B cell (primary cell): Measurements from ENCODE around the gene CCDC192. TPM values are rescaled to one million over a fixed set of nuclear protein-coding genes. Genes with fewer than 3 reads are reported as not detected.

Experiments
- ATAC-seq: fragments of 200-7000 bp; cut with Tn5 transposase; one replicate; pipeline ENCODE4 v1.10.0; 2021; ENCODE audit warnings: low read depth, mild to moderate bottlenecking, moderate number of reproducible peaks, moderate library complexity
- CTCF ChIA-PET: fragments of 350-600 bp; sonication (Branson Sonifier 250); formaldehyde crosslinking; loops from one replicate; lab custom pipeline; 2021; ENCODE audit warnings: antibody characterized with exemption, inconsistent platforms; lab: Charles Lee
- POLR2A ChIA-PET: fragments of 350-600 bp; sonication (Branson Sonifier 250); formaldehyde crosslinking; loops from one replicate; lab custom pipeline; 2021; ENCODE audit warnings: antibody characterized with exemption; lab: Charles Lee
- DNase-seq: peaks from one replicate; pipeline ENCODE4 v3.0.0; 2013
- H2AFZ ChIP-seq: 2 replicates; pipeline ENCODE4 v1.6.1; 2012; ENCODE audit warnings: mild to moderate bottlenecking, low read depth, low read length; ENCODE audit not compliant: insufficient read depth, poor library complexity, severe bottlenecking
- H3K27ac ChIP-seq, 2 donors: 1 replicate in 1 of 2; 2 replicates in 1 of 2; pipeline ENCODE4 v1.5.1; 2012 to 2013; ENCODE audit warnings: low read length in 2 of 2, mild to moderate bottlenecking in 2 of 2, moderate library complexity in 1 of 2
- H3K27me3 ChIP-seq, 4 experiments: fragments of 200-600 bp in 1 of 4; sonication (generic) in 1 of 4; replicated peaks in 1 of 4; 1 replicate in 2 of 4; 2 replicates in 2 of 4; pipeline versions ENCODE4 v1.6.1 to v1.7.0; 2013 to 2016; ENCODE audit warnings: low read length in 3 of 4, mild to moderate bottlenecking in 2 of 4, mixed read lengths in 1 of 4, moderate library complexity in 1 of 4; ENCODE audit not compliant: insufficient read depth in 4 of 4, control insufficient read depth in 3 of 4; ENCODE audit errors: control extremely low read depth in 1 of 4
- H3K36me3 ChIP-seq, 2 experiments: replicated peaks in 1 of 2; 1 replicate in 1 of 2; 2 replicates in 1 of 2; pipeline versions ENCODE4 v1.6.1 to v1.7.1; 2013; ENCODE audit warnings: low read length in 1 of 2; ENCODE audit not compliant: insufficient read depth in 2 of 2, control insufficient read depth in 1 of 2; ENCODE audit errors: control extremely low read depth in 1 of 2, extremely low read depth in 1 of 2
- H3K4me1 ChIP-seq, 2 donors: fragments of 200-600 bp in 1 of 2; sonication (generic) in 1 of 2; 1 replicate in 1 of 2; 2 replicates in 1 of 2; pipeline versions ENCODE4 v1.5.1 to v1.6.1; 2013 to 2017; ENCODE audit warnings: low read length in 2 of 2; ENCODE audit not compliant: control insufficient read depth in 2 of 2, insufficient read depth in 2 of 2
- H3K4me2 ChIP-seq: replicated peaks from 2 replicates; pipeline ENCODE3; 2012; ENCODE audit warnings: mild to moderate bottlenecking, low read depth, low read length; ENCODE audit not compliant: poor library complexity, severe bottlenecking
- H3K4me3 ChIP-seq, 5 experiments: fragments of 200-600 bp in 1 of 5; sonication (generic) in 1 of 5; 1 replicate in 3 of 5; 2 replicates in 2 of 5; pipeline versions ENCODE4 v1.5.1 to v1.7.0; 2011 to 2016; ENCODE audit warnings: low read length in 4 of 5, mild to moderate bottlenecking in 4 of 5, low read depth in 2 of 5, control low read depth in 1 of 5, moderate library complexity in 1 of 5; ENCODE audit not compliant: insufficient read depth in 1 of 5; ENCODE audit errors: control extremely low read depth in 1 of 5, extremely low read depth in 1 of 5
- H3K79me2 ChIP-seq: fragments of 200-600 bp; sonication (generic); one replicate; pipeline ENCODE4 v1.6.0; 2016; ENCODE audit warnings: low read length; ENCODE audit not compliant: control insufficient read depth, insufficient read depth
- H3K9ac ChIP-seq: fragments of 200-600 bp; sonication (generic); 2 replicates; pipeline ENCODE4 v1.6.1; 2017; ENCODE audit warnings: mild to moderate bottlenecking, low read length, moderate library complexity
- H3K9me3 ChIP-seq, 3 donors: one replicate each; pipeline versions ENCODE4 v1.6.1 to v1.7.1; 2013; ENCODE audit warnings: low read length in 2 of 3; ENCODE audit not compliant: control insufficient read depth in 2 of 3, insufficient read depth in 1 of 3; ENCODE audit errors: control extremely low read depth in 1 of 3
- H4K20me1 ChIP-seq: 2 replicates; pipeline ENCODE4 v1.6.0; 2012; ENCODE audit warnings: mild to moderate bottlenecking, low read length; ENCODE audit not compliant: insufficient read depth, control insufficient read depth, poor library complexity, severe bottlenecking
- H3K27ac Mint-ChIP-seq: one replicate; pipeline ENCODE4 v1.8.0; 2021; ENCODE audit warnings: mixed read lengths
- H3K27me3 Mint-ChIP-seq: one replicate; pipeline ENCODE4 v1.8.0; 2021; ENCODE audit warnings: mixed read lengths
- H3K4me1 Mint-ChIP-seq: one replicate; pipeline ENCODE4 v1.8.0; 2021; ENCODE audit warnings: mixed read lengths
- H3K4me3 Mint-ChIP-seq: one replicate; pipeline ENCODE4 v1.8.0; 2021; ENCODE audit warnings: mixed read lengths
- H3K9me3 Mint-ChIP-seq: one replicate; pipeline ENCODE4 v1.8.0; 2022; ENCODE audit warnings: mixed read lengths; ENCODE audit not compliant: insufficient read depth
- CTCF ChIP-seq: fragments of 200-600 bp; IDR thresholded peaks from one replicate; pipeline ENCODE4 v1.8.0; 2022; ENCODE audit warnings: antibody characterized with exemption, mild to moderate bottlenecking
- EZH2 ChIP-seq: IDR thresholded peaks from 2 replicates; pipeline ENCODE4 v1.6.1; 2012; ENCODE audit warnings: borderline replicate concordance, low read depth, mild to moderate bottlenecking, moderate library complexity, low read length; ENCODE audit not compliant: insufficient read depth, poor library complexity, severe bottlenecking
- WGBS: methylation state at CpG from one replicate; pipeline ENCODE4 v1.1.5; 2013; ENCODE audit warnings: missing lambda C conversion rate; ENCODE audit not compliant: insufficient coverage; 5-methylcytosine and 5-hydroxymethylcytosine counted together
- intact Hi-C: fragments of 100-400 bp; cut with micrococcal nuclease; formaldehyde crosslinking; loops from one replicate; pipeline ENCODE4 v1.10.0; 2022
- polyA plus RNA-seq: library from polyadenylated mRNA; depleted of rRNA; stranded (reverse); fragments of >200 nt; gene quantifications from 2 replicates; pipeline ENCODE4 v1.2.3, GENCODE V29; 2012
- total RNA-seq, 2 donors: library from RNA; stranded (reverse); fragments of 120-200 nt in 1 of 2; gene quantifications; 1 replicate in 1 of 2; 2 replicates in 1 of 2; pipeline versions ENCODE4 v1.2.3 to v1.2.4, GENCODE V29; 2013 to 2022

Gene CCDC192
- total and polyA plus RNA-seq, 2 donors (not counting 1 experiment from before 2014, with no cell fraction given), result not detected

- Mint-ChIP-seq H3K4me3 (no peak overlapping the region), H3K27me3 (no peaks in the 10 kb centered on the region), H3K27ac (no peak overlapping the region), H3K9me3 (no peaks in the 10 kb centered on the region), H3K4me1 (no peaks in the 10 kb centered on the region)
- Histone ChIP-seq H4K20me1 (no peaks in the 10 kb centered on the region), H3K9ac (no peak overlapping the region), H3K36me3 (no peaks in the 10 kb centered on the region), H3K27me3 (no peaks in the 10 kb centered on the region), H3K4me1 (peaks cover 0 to under 1% of the 10 kb centered on the region in 2 donors), H3K9me3 (no peaks in the 10 kb centered on the region), H2AFZ (no peak overlapping the region), H3K27ac (no peak overlapping the region), H3K4me3 (no peak overlapping the region), H3K4me2 (no peak overlapping the region), H3K79me2 (no peaks in the 10 kb centered on the region)
- no peak for ATAC-seq
- CTCF ChIA-PET, result no interaction called here
- 100% methylated on average over 2 of the region's 2 CpGs for WGBS
- TF ChIP-seq EZH2 (no peak), CTCF (no peak)
- DNase-seq, result no peak
- POLR2A ChIA-PET, result no interaction called here
- intact Hi-C loops, result no loop called here
Observed at GRCh38 chr5:127911619-127912018, 208.4 kb downstream of the CCDC192 start.

- ATAC-seq (no peak), DNase-seq (no peak)
- H3K4me1 ChIP-seq, result peaks cover 7 to 8% of the 10 kb centered on the region in 2 donors
- ChIA-PET CTCF (no interaction called here), POLR2A (no interaction called here)
- no peaks in the 10 kb centered on the region for H4K20me1 ChIP-seq
- no peak overlapping the region for H2AFZ ChIP-seq
- no peaks in the 10 kb centered on the region for H3K27me3 Mint-ChIP-seq
- intact Hi-C loops, result no loop called here
- no peaks in the 10 kb centered on the region for H3K9me3 ChIP-seq
- H3K4me1 Mint-ChIP-seq, result peaks cover 7% of the 10 kb centered on the region
- H3K27ac Mint-ChIP-seq, result no peak overlapping the region
- H3K9me3 Mint-ChIP-seq, result no peaks in the 10 kb centered on the region
- H3K36me3 ChIP-seq, result no peaks in the 10 kb centered on the region
- no peak overlapping the region for H3K9ac ChIP-seq
- no peaks in the 10 kb centered on the region for H3K79me2 ChIP-seq
- no peak overlapping the region for H3K4me3 ChIP-seq
- no peak overlapping the region for H3K4me3 Mint-ChIP-seq
- H3K27me3 ChIP-seq, result no peaks in the 10 kb centered on the region
- TF ChIP-seq EZH2 (no peak), CTCF (no peak)
- no peak overlapping the region for H3K4me2 ChIP-seq
- H3K27ac ChIP-seq, result no peak overlapping the region
- 94% methylated on average over 2 of the region's 3 CpGs for WGBS
Observed at GRCh38 chr5:127912411-127912810, 209.2 kb downstream of the CCDC192 start.
